ENCODE data around the gene SNRNP70.

DNA sequence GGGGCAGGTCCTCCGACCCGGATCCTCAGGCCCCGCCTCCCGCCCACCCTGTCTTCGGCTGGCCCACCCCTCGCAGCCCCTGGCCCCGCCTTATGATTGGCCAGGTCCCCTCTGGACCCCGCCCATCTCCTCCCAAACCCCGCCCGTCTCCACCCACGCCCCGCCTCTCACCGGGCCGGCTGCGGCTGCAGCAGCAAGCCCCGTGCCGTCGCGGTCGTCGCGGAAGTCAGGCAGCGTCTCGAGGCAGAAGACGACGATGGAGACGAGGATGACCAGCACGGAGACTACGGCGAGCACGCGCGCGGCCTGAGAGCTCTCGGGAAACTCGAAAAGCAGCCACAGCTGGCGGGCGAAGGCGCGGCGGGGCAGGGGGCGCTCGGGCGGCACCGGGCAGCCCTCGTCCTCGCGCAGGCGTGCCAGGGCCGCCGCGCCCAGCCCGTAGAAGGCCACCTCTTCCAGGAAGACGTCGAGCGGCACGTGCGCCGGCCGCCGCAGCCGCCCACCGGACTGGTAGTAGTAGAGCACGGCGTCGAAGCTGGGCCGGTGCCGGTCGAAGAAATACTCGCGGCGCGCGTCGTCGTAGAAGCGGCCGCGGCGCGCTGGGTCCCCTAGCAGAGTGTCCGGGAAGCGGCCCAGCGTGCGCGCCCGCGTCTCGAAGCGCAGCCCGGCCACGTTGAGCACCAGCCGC is 13.2 kb upstream of the SNRNP70 start:
- TF ChIP-seq EZH2 (IDR thresholded peaks at IDR 0.05; ENCODE audit: borderline replicate concordance, low read length), result peak; percentile 56
- TF ChIP-seq, protein P1, sequence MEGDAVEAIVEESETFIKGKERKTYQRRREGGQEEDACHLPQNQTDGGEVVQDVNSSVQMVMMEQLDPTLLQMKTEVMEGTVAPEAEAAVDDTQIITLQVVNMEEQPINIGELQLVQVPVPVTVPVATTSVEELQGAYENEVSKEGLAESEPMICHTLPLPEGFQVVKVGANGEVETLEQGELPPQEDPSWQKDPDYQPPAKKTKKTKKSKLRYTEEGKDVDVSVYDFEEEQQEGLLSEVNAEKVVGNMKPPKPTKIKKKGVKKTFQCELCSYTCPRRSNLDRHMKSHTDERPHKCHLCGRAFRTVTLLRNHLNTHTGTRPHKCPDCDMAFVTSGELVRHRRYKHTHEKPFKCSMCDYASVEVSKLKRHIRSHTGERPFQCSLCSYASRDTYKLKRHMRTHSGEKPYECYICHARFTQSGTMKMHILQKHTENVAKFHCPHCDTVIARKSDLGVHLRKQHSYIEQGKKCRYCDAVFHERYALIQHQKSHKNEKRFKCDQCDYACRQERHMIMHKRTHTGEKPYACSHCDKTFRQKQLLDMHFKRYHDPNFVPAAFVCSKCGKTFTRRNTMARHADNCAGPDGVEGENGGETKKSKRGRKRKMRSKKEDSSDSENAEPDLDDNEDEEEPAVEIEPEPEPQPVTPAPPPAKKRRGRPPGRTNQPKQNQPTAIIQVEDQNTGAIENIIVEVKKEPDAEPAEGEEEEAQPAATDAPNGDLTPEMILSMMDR (conservative IDR thresholded peaks at IDR 0.05 in 1 of 2, IDR thresholded peaks at IDR 0.05 in 1 of 2; ENCODE audit: extremely low read depth in 1 of 2, insufficient read depth in 1 of 2, low read depth in 1 of 2, low read length in 2 of 2), result no peak

All from mammary epithelial cell (primary cell).